Subcutaneous preadipocyte (primary cell): ENCODE data around the gene DPEP1. TPM values are rescaled to one million over a fixed set of nuclear protein-coding genes. Genes with fewer than 3 reads are reported as not detected.

ENCODE experiments used
- total RNA-seq: library from RNA; depleted of rRNA; stranded (reverse); fragments of >200 nt; gene quantifications from 2 replicates; pipeline ENCODE4 v1.2.3, GENCODE V29; 2012

Gene DPEP1
- not detected in 2 replicates for total RNA-seq

GRCh38 chr16:89613231-89613953, at the start of gene DPEP1:
DPEP1 (plus strand) TSS chr16:89613642; CDS start chr16:89630411, 16,769 bp downstream.

GRCh38 chr16:89575247-89576152, 37.9 kb upstream of the DPEP1 start, which contains the start of gene CPNE7:
CPNE7 (plus strand) TSS chr16:89575758; CDS start chr16:89575898, 140 bp downstream.

GRCh38 chr16:89657442-89658220, 44.2 kb downstream of the DPEP1 start, which contains the start of the genes CHMP1A and SPATA33:
CHMP1A (minus strand) TSS chr16:89657708; CDS start chr16:89657588, 120 bp downstream.
SPATA33 (plus strand) TSS chr16:89657836; CDS start chr16:89657912, 76 bp downstream.

DNA sequence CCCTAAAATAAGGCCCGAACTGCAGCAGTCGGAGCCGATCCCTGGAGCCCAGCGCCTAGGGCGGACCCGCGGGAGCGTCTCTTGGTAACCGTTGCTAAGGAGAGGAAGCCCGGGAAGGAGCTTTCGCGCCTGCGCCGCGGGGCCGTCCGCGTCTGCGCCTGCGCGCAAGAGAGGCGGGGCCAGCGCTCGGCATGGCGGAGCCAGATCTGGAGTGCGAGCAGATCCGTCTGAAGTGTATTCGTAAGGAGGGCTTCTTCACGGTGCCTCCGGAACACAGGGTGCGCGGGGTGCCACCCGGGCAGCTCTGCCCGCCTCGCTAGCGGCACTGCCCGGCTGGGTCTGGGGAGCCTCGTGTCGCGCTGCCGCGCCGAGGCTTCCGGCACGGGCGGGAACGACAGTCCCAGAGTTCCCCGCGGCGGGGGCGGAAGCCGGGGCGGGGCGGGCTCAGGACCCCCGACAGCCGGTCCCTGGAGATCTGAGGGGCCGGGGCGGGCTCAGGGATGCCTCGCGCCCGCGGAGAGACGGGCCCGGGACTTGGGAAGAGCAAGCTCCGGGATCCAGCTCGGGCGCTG, 73.2 kb downstream of the DPEP1 start, which contains the start of gene CDK10:
TSS of gene CDK10 (plus strand) at position 170 of the 572 bp plus-strand sequence. CDS start at position 192, 22 bp downstream.

Other genes starting within 250 kb of the DPEP1 start
- 63.9 and 84.5 TPM in 2 replicates for gene ANKRD11, start 123.1 kb upstream of the DPEP1 start, total RNA-seq
- 86.7 and 119 TPM in 2 replicates for gene SPG7, start 105.2 kb upstream of the DPEP1 start, total RNA-seq
- 2,094 and 3,716 TPM in 2 replicates for gene RPL13, start 53.0 kb upstream of the DPEP1 start, total RNA-seq
- gene CPNE7, start 37.9 kb upstream of the DPEP1 start, total RNA-seq, result 12.1 and 29.9 TPM in 2 replicates
- 107 and 114 TPM in 2 replicates for gene CHMP1A, start 44.1 kb downstream of the DPEP1 start, total RNA-seq
- gene SPATA33, start 44.2 kb downstream of the DPEP1 start, total RNA-seq, result 2.6 and 2.9 TPM in 2 replicates
- gene CDK10, start 73.0 kb downstream of the DPEP1 start, total RNA-seq, result 32.3 and 33.8 TPM in 2 replicates
- 9.6 and 11.5 TPM in 2 replicates for gene SPATA2L, start 88.1 kb downstream of the DPEP1 start, total RNA-seq
- 6.8 and 7.7 TPM in 2 replicates for gene VPS9D1, start 107.3 kb downstream of the DPEP1 start, total RNA-seq
- 8.8 and 16.2 TPM in 2 replicates for gene ZNF276, start 107.9 kb downstream of the DPEP1 start, total RNA-seq
- 17.3 and 35.8 TPM in 2 replicates for gene FANCA, start 203.0 kb downstream of the DPEP1 start, total RNA-seq
- gene SPIRE2, start 214.8 kb downstream of the DPEP1 start, total RNA-seq, result 2.6 and 3.9 TPM in 2 replicates